Stimulated activated CD8-positive, alpha-beta memory T cell treated with anti-CD3 and anti-CD28 coated beads, Interleukin-4, amount 100 ng/mL, for 1 hour (primary cell): ENCODE results near the gene TSPAN4.

Experiments used
- DNase-seq, 2 donors: peaks; one replicate each; pipeline ENCODE4 v3.0.0-alpha.2; 2020; ENCODE audit warnings: low read depth in 2 of 2, low spot score in 1 of 2

The TSPAN4 gene

GRCh38 chr11:821512-822371 lies 20.9 kb upstream of the TSPAN4 start:
- DNase-seq: no peak

- DNase-seq: no peak
Observed at GRCh38 chr11:823441-824291, 19.0 kb upstream of the TSPAN4 start.

GRCh38 chr11:824292-824880 lies 18.3 kb upstream of the TSPAN4 start:
- DNase-seq: no peak

- DNase-seq: no peak
Observed at GRCh38 chr11:824942-825341, 17.7 kb upstream of the TSPAN4 start.

GRCh38 chr11:825366-826226 lies 17.1 kb upstream of the TSPAN4 start:
- no peak for DNase-seq

GRCh38 chr11:826227-826621 lies 16.4 kb upstream of the TSPAN4 start:
- no peak for DNase-seq

GRCh38 chr11:826836-827145 lies 15.9 kb upstream of the TSPAN4 start:
- DNase-seq: no peak

GRCh38 chr11:827146-827896 lies 15.3 kb upstream of the TSPAN4 start:
- no peak for DNase-seq

- DNase-seq: no peak
Observed at GRCh38 chr11:827897-828192, 14.8 kb upstream of the TSPAN4 start, which contains the start of gene CRACR2B. TSS of gene CRACR2B (plus strand) at chr11:827919. CDS start at chr11:828608, 689 bp downstream.

- no peak for DNase-seq
Observed at GRCh38 chr11:828506-829175, 14.0 kb upstream of the TSPAN4 start.

- DNase-seq: no peak
Observed at GRCh38 chr11:829176-829846, 13.3 kb upstream of the TSPAN4 start.

GRCh38 chr11:829847-830294 lies 12.8 kb upstream of the TSPAN4 start:
- DNase-seq: no peak

GRCh38 chr11:830295-831117 lies 12.1 kb upstream of the TSPAN4 start:
- peak in 1 of 2 donors; percentile 41 for DNase-seq

- no peak for DNase-seq
Observed at GRCh38 chr11:831118-831864, 11.4 kb upstream of the TSPAN4 start.

- DNase-seq: no peak
Observed at GRCh38 chr11:831961-832528, 10.6 kb upstream of the TSPAN4 start.

GRCh38 chr11:832529-833113 lies 10.0 kb upstream of the TSPAN4 start, which contains the start of gene CD151:
TSS of gene CD151 (plus strand) at chr11:832952. CDS start at chr11:836070, 3,118 bp downstream.
- peak in 1 of 2 donors; percentile 29 for DNase-seq
